H1 (cell line): ENCODE measurements around the gene SIPA1L3. TPM values are rescaled to one million over a fixed set of nuclear protein-coding genes. Genes with fewer than 3 reads are reported as not detected.

Experiments used
- CTCF ChIA-PET: fragments of 300-600 bp; sonication (Branson Sonifier 250); formaldehyde crosslinking; loops from one replicate; lab custom pipeline; 2021; ENCODE audit not compliant: partially characterized antibody; lab: Charles Lee
- POLR2A ChIA-PET: fragments of 300-600 bp; sonication (Branson Sonifier 250); formaldehyde crosslinking; loops from one replicate; lab custom pipeline; 2021; ENCODE audit warnings: inconsistent platforms; ENCODE audit not compliant: partially characterized antibody; lab: Charles Lee
- DNase-seq, 2 experiments: peaks; one replicate each; pipeline versions ENCODE4 v3.0.0 to v3.0.0-alpha.2; 2010 to 2022; ENCODE audit warnings: low spot score in 2 of 2, low read depth in 1 of 2, mixed read lengths in 1 of 2
- FAIRE-seq: peaks from 2 replicates; lab custom pipeline; 2011; peaks lifted over from hg19 to GRCh38; lab: Jason Lieb, UNC
- H2AFZ ChIP-seq: 2 replicates; pipeline ENCODE4 v1.8.1; 2012; ENCODE audit warnings: low read length, inconsistent platforms
- H2AK5ac ChIP-seq: 2 replicates; pipeline ENCODE4 v1.6.1; 2013; ENCODE audit warnings: low read depth, low read length
- H2BK120ac ChIP-seq: replicated peaks from 2 replicates; pipeline ENCODE3; 2013; ENCODE audit warnings: low read depth, low read length, inconsistent platforms
- H2BK12ac ChIP-seq: 2 replicates; pipeline ENCODE4 v1.6.1; 2013; ENCODE audit warnings: low read depth, low read length
- H2BK15ac ChIP-seq: 2 replicates; pipeline ENCODE4 v1.6.1; 2013; ENCODE audit warnings: low read length
- H2BK20ac ChIP-seq: 2 replicates; pipeline ENCODE4 v1.6.1; 2013; ENCODE audit warnings: low read length
- H2BK5ac ChIP-seq: 2 replicates; pipeline ENCODE4 v1.6.1; 2013; ENCODE audit warnings: low read depth, low read length
- H3K14ac ChIP-seq: 2 replicates; pipeline ENCODE4 v1.6.1; 2013; ENCODE audit warnings: inconsistent platforms; ENCODE audit not compliant: insufficient read length
- H3K18ac ChIP-seq: 2 replicates; pipeline ENCODE4 v1.6.1; 2013; ENCODE audit warnings: low read length; ENCODE audit errors: extremely low read depth
- H3K23ac ChIP-seq: 2 replicates; pipeline ENCODE4 v1.6.1; 2013; ENCODE audit warnings: inconsistent platforms; ENCODE audit not compliant: insufficient read length
- H3K23me2 ChIP-seq: 2 replicates; pipeline ENCODE4 v1.6.1; 2013; ENCODE audit warnings: low read depth, low read length
- H3K27ac ChIP-seq: 2 replicates; pipeline ENCODE4 v1.6.1; 2011; ENCODE audit warnings: low read depth, low read length, inconsistent platforms
- H3K27me3 ChIP-seq, 4 experiments: replicated peaks in 1 of 4; 1 replicate in 1 of 4; 2 replicates in 3 of 4; pipeline versions ENCODE4 v1.6.1 to v1.8.1; 2011 to 2013; ENCODE audit warnings: low read length in 3 of 4, mild to moderate bottlenecking in 3 of 4, inconsistent platforms in 2 of 4, mixed read lengths in 2 of 4, moderate library complexity in 1 of 4; ENCODE audit not compliant: control insufficient read depth in 3 of 4, insufficient read depth in 3 of 4; ENCODE audit errors: extremely low read depth in 1 of 4
- H3K36me3 ChIP-seq, 4 experiments: 2 replicates each; pipeline versions ENCODE4 v1.6.1 to v1.8.1; 2011 to 2013; ENCODE audit warnings: mild to moderate bottlenecking in 4 of 4, low read length in 3 of 4, moderate library complexity in 2 of 4, control low read depth in 1 of 4, inconsistent platforms in 1 of 4; ENCODE audit not compliant: insufficient read depth in 4 of 4, control insufficient read depth in 2 of 4
- H3K4ac ChIP-seq: replicated peaks from 2 replicates; pipeline ENCODE3; 2013; ENCODE audit warnings: low read length, low read depth, mixed read lengths, inconsistent platforms; ENCODE audit not compliant: insufficient read length
- H3K4me1 ChIP-seq, 4 experiments: replicated peaks in 1 of 4; 1 replicate in 1 of 4; 2 replicates in 3 of 4; pipeline versions ENCODE4 v1.6.1 to v1.8.1; 2011 to 2013; ENCODE audit warnings: low read length in 3 of 4, inconsistent platforms in 2 of 4, mixed read lengths in 1 of 4; ENCODE audit not compliant: insufficient read depth in 4 of 4, control insufficient read depth in 3 of 4
- H3K4me2 ChIP-seq, 2 experiments: 2 replicates each; pipeline versions ENCODE4 v1.6.1 to v1.8.1; 2011 to 2013; ENCODE audit warnings: low read depth in 2 of 2, low read length in 2 of 2, control low read depth in 1 of 2, inconsistent platforms in 1 of 2, mild to moderate bottlenecking in 1 of 2; ENCODE audit not compliant: insufficient read depth in 1 of 2
- H3K4me3 ChIP-seq, 4 experiments: fragments of 200-600, 300-600 bp in 1 of 4; sonication (generic), shearing (Covaris generic), sonication (Bioruptor Twin) in 1 of 4; 2 replicates each; pipeline versions ENCODE4 v1.5.1 to v1.8.1; 2011 to 2016; ENCODE audit warnings: low read length in 4 of 4, low read depth in 3 of 4, control low read depth in 2 of 4, inconsistent platforms in 2 of 4, mild to moderate bottlenecking in 2 of 4, mixed read lengths in 1 of 4, moderate library complexity in 1 of 4; ENCODE audit not compliant: insufficient read depth in 2 of 4; ENCODE audit errors: extremely low read depth in 1 of 4
- H3K56ac ChIP-seq: replicated peaks from 2 replicates; pipeline ENCODE3; 2013; ENCODE audit warnings: low read depth, mild to moderate bottlenecking, mixed read lengths, low read length, inconsistent platforms; ENCODE audit not compliant: insufficient read length
- H3K79me1 ChIP-seq: 2 replicates; pipeline ENCODE4 v1.6.1; 2013; ENCODE audit warnings: low read depth, low read length, control low read depth
- H3K79me2 ChIP-seq, 2 experiments: 2 replicates each; pipeline versions ENCODE4 v1.6.1 to v1.8.1; 2012 to 2013; ENCODE audit warnings: low read length in 2 of 2, mild to moderate bottlenecking in 2 of 2, inconsistent platforms in 1 of 2; ENCODE audit not compliant: insufficient read depth in 2 of 2, control insufficient read depth in 1 of 2
- H3K9ac ChIP-seq, 4 experiments: replicated peaks in 1 of 4; 1 replicate in 1 of 4; 2 replicates in 3 of 4; pipeline versions ENCODE4 v1.6.1 to v1.8.1; 2011 to 2013; ENCODE audit warnings: low read depth in 3 of 4, low read length in 3 of 4, control low read depth in 2 of 4, mild to moderate bottlenecking in 2 of 4, moderate library complexity in 2 of 4, inconsistent platforms in 1 of 4; ENCODE audit errors: extremely low read depth in 1 of 4
- H3K9me3 ChIP-seq, 2 experiments: 2 replicates each; pipeline versions ENCODE4 v1.6.1 to v1.8.1; 2012 to 2013; ENCODE audit warnings: mild to moderate bottlenecking in 2 of 2, moderate library complexity in 2 of 2, control low read depth in 1 of 2, inconsistent platforms in 1 of 2, low read depth in 1 of 2, low read length in 1 of 2, mixed read lengths in 1 of 2; ENCODE audit not compliant: insufficient read depth in 2 of 2
- H4K20me1 ChIP-seq, 2 experiments: replicated peaks in 1 of 2; 2 replicates each; pipeline versions ENCODE3 to v1.8.1; 2011 to 2013; ENCODE audit warnings: inconsistent platforms in 2 of 2, low read length in 2 of 2, mild to moderate bottlenecking in 1 of 2; ENCODE audit not compliant: insufficient read depth in 2 of 2, control insufficient read depth in 1 of 2
- H4K5ac ChIP-seq: 2 replicates; pipeline ENCODE4 v1.6.1; 2013; ENCODE audit warnings: low read length, low read depth, mixed read lengths, inconsistent platforms; ENCODE audit not compliant: insufficient read length
- H4K8ac ChIP-seq: 2 replicates; pipeline ENCODE4 v1.8.0; 2013; ENCODE audit warnings: mild to moderate bottlenecking, moderate library complexity, low read length, inconsistent platforms; ENCODE audit not compliant: insufficient read depth; ENCODE audit errors: extremely low read depth
- H4K91ac ChIP-seq: replicated peaks from 2 replicates; pipeline ENCODE3; 2013; ENCODE audit warnings: low read length, mixed read lengths, inconsistent platforms; ENCODE audit not compliant: insufficient read length
- BACH1 ChIP-seq: IDR thresholded peaks from 2 replicates; pipeline ENCODE4 v1.6.1; 2012; ENCODE audit warnings: low read length, improper control_type of control experiment
- SUZ12 ChIP-seq: fragments of 200-600 bp; sonication (generic); IDR thresholded peaks from 2 replicates; pipeline ENCODE4 v1.6.1; 2012; ENCODE audit warnings: mild to moderate bottlenecking, inconsistent platforms, low read length, moderate library complexity, mixed read lengths
- WGBS, 2 experiments: shearing (Covaris generic) in 1 of 2; methylation state at CpG; one replicate each; pipeline versions ENCODE4 v1.1.6 to v1.1.7; 2013 to 2015; ENCODE audit warnings: low lambda C conversion rate in 2 of 2, mixed read lengths in 2 of 2, inconsistent platforms in 1 of 2, low coverage in 1 of 2, missing lambda C conversion rate in 1 of 2; ENCODE audit not compliant: insufficient replicate concordance in 2 of 2, insufficient coverage in 1 of 2, insufficient read length in 1 of 2; ENCODE audit errors: extremely low coverage in 1 of 2, missing lambda C conversion rate in 1 of 2; 5-methylcytosine and 5-hydroxymethylcytosine counted together
- polyA plus RNA-seq, 7 experiments: library from polyadenylated mRNA; depleted of rRNA in 3 of 7; stranded (reverse) in 5 of 7; unstranded in 2 of 7; fragments of >200 nt in 5 of 7; fragments of 200-250 nt in 2 of 7; gene quantifications; 1 replicate in 5 of 7; 2 replicates in 1 of 7; 4 replicates in 1 of 7; pipeline versions ENCODE4 v1.2.1 to v1.2.3, GENCODE V29; 2011 to 2013; ENCODE audit warnings: missing spikeins in 2 of 7, mixed read lengths in 2 of 7
- total RNA-seq: library from RNA; stranded (reverse); fragmentation: NEBNext Ultra II Directional; extraction: Animal tissue kit (Norgen Biotek cat#: 25700); gene quantifications from 2 replicates; pipeline ENCODE4 v1.2.1, GENCODE V29; 2021

SIPA1L3 gene
- total and polyA plus RNA-seq, 2 of the 8 experiments (the other 6 are each of a cell fraction or from before 2014, with no cell fraction given), result 15.0 to 54.9 TPM

DNA sequence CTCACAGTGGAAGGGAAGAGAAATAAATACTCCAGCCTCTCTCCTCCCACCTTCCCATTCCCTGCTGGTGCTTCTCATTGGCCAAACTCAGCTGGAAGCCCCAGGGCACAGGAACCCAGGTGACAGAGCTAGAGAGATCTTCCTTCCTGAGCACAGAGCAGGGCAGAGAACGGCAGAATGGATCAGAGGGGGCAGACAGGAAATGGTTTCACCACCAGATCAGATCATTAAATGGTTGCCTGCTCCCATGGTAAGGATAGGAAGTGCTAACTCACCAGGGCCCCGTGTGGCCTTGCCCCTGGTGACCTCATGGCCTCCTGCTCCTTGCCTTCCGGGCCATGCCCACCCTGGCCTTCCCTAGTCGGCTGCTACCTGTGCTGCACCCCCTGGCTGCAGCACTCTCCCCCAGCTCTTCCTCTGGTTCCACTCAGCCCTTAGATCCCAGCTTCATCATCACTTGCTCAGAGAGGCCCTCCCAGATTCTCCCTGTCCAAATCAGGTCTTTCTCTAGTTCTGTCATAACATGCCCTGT, 208.3 kb downstream of the SIPA1L3 start:
- Histone ChIP-seq H2BK5ac (no peak overlapping the region), H4K20me1 (peaks cover 0 to 6% of the 10 kb centered on the region in 2 experiments), H3K4me2 (no peak overlapping the region), H3K36me3 (peaks cover 3 to 27% (median 18%) of the 10 kb centered on the region in 4 experiments; a peak in 7 of 8 replicates), H3K4me1 (no peaks in the 10 kb centered on the region), H4K5ac (no peak overlapping the region), H3K9me3 (no peaks in the 10 kb centered on the region; a peak in 1 of 4 replicates), H3K27me3 (no peaks in the 10 kb centered on the region; a peak in 1 of 7 replicates), H3K23ac (no peak overlapping the region), H3K23me2 (peaks cover 3% of the 10 kb centered on the region; the same call in 1 of the 2 replicates), H3K56ac (no peak overlapping the region), H4K91ac (no peak overlapping the region), H3K18ac (peak overlapping the region; percentile 11; the same call in 1 of the 2 replicates), H2BK12ac (no peak overlapping the region), H3K4ac (no peak overlapping the region), H2BK120ac (no peak overlapping the region), H2AFZ (no peak overlapping the region), H3K79me1 (no peaks in the 10 kb centered on the region), H3K27ac (no peak overlapping the region), H3K9ac (no peak overlapping the region), H4K8ac (no peak overlapping the region), H2BK20ac (no peak overlapping the region), H3K79me2 (no peaks in the 10 kb centered on the region), H3K14ac (no peak overlapping the region), H2AK5ac (no peak overlapping the region), H2BK15ac (no peak overlapping the region), H3K4me3 (no peak overlapping the region)
- FAIRE-seq (no peak), DNase-seq (no peak)
- CTCF ChIA-PET, result interaction anchor here (0.7 to 1.2 kb wide), 3 partner anchors 20 to 221 kb away, joined by 3 to 4 read pairs (median 4); no protein-coding TSS in a partner anchor
- no peak for TF ChIP-seq SUZ12
- no peak for TF ChIP-seq BACH1
- POLR2A ChIA-PET, result interaction anchor here (0.6 kb wide), 1 partner anchor 154 kb away, joined by 3 read pairs; no protein-coding TSS in a partner anchor
- 89% methylated on average over 4 of the region's 4 CpGs; no CpG with 5 or more reads in 1 of the 2 experiments for WGBS, 2 experiments
